ENCODE data around the gene MLLT1.

DNA sequence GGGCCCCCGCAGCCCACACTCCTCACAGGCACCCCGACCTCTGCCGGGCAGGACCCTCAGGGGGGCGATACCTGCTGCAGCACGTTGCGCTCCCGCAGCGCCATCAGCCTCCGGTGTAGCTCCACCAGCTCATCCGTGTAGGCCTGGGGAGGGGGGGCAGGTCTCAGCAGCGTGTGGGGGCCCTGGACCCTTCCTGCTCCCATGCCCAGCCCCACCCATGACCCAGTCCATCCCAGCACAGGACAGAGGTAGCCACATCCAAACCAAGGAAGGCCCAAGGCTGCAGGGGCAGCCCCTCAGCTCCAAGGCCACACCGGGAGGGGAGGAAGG lies 66.5 kb downstream of the MLLT1 start:
- TF ChIP-seq, protein P1, sequence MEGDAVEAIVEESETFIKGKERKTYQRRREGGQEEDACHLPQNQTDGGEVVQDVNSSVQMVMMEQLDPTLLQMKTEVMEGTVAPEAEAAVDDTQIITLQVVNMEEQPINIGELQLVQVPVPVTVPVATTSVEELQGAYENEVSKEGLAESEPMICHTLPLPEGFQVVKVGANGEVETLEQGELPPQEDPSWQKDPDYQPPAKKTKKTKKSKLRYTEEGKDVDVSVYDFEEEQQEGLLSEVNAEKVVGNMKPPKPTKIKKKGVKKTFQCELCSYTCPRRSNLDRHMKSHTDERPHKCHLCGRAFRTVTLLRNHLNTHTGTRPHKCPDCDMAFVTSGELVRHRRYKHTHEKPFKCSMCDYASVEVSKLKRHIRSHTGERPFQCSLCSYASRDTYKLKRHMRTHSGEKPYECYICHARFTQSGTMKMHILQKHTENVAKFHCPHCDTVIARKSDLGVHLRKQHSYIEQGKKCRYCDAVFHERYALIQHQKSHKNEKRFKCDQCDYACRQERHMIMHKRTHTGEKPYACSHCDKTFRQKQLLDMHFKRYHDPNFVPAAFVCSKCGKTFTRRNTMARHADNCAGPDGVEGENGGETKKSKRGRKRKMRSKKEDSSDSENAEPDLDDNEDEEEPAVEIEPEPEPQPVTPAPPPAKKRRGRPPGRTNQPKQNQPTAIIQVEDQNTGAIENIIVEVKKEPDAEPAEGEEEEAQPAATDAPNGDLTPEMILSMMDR (conservative IDR thresholded peaks at IDR 0.05; ENCODE audit: low read depth, low read length) = no peak
- TF ChIP-seq EZH2 (IDR thresholded peaks at IDR 0.05; ENCODE audit: low read length, unreplicated experiment) = no peak

Data from PC-3 (cell line).